ENCODE results near the gene SLC2A13. TPM values are rescaled to one million over a fixed set of nuclear protein-coding genes. Genes with fewer than 3 reads are reported as not detected.
"Not testable (repeated sequence)": the region's sequence is repeated elsewhere in the genome, so short reads cannot be mapped to it uniquely, and the experiment has no call there.

Gene SLC2A13
- total RNA-seq, 4 donors from 2014 or later, result 9.2 to 15.2 (median 13.9) TPM

GRCh38 chr12:39912211-39912980, 193.5 kb downstream of the SLC2A13 start:
- peak; percentile 79 to 88 for DNase-seq (ENCODE audit: low spot score in 2 of 2)
- intact Hi-C loops (cut with DNase I; ENCODE audit: low total_unique reads), result no loop called here
- H3K4me3 ChIP-seq (ENCODE audit: low read depth, poor library complexity, severe bottlenecking), result no peak overlapping the region
- TF ChIP-seq CTCF (IDR thresholded peaks at IDR 0.05) (no peak), POLR2A (IDR thresholded peaks at IDR 0.05) (no peak)
- WGBS, 2 donors, result 45 to 53% methylated on average over 7 of the region's 7 CpGs

GRCh38 chr12:39906237-39906636, 199.6 kb downstream of the SLC2A13 start:
- no peak for DNase-seq (ENCODE audit: low spot score in 2 of 2)
- no peak overlapping the region for H3K4me3 ChIP-seq (ENCODE audit: low read depth, poor library complexity, severe bottlenecking)
- intact Hi-C loops (cut with DNase I; ENCODE audit: low total_unique reads), result no loop called here
- TF ChIP-seq POLR2A (IDR thresholded peaks at IDR 0.05), result no peak

- TF ChIP-seq POLR2A (IDR thresholded peaks at IDR 0.05) (no peak), CTCF (IDR thresholded peaks at IDR 0.05) (no peak)
- DNase-seq (ENCODE audit: low spot score in 2 of 2), result peak; percentile 78 to 89
- intact Hi-C loops (cut with DNase I; ENCODE audit: low total_unique reads), result no loop called here
- H3K4me3 ChIP-seq (ENCODE audit: low read depth, poor library complexity, severe bottlenecking), result no peak overlapping the region
- 16 to 20% methylated on average over 1 of the region's 1 CpG for WGBS, 2 donors
Measured at GRCh38 chr12:39905152-39905551, 200.7 kb downstream of the SLC2A13 start.

- no peak for TF ChIP-seq POLR2A (IDR thresholded peaks at IDR 0.05)
- TF ChIP-seq CTCF (IDR thresholded peaks at IDR 0.05), result no peak
- intact Hi-C loops (cut with DNase I; ENCODE audit: low total_unique reads), result no loop called here
- H3K4me3 ChIP-seq (ENCODE audit: low read depth, poor library complexity, severe bottlenecking), result no peak overlapping the region
- WGBS, 2 donors, result 55 to 59% methylated on average over 2 of the region's 2 CpGs
- no peak for DNase-seq (ENCODE audit: low spot score in 2 of 2)
Measured at GRCh38 chr12:39902821-39903220, 203.1 kb downstream of the SLC2A13 start.

GRCh38 chr12:39897315-39897714, 208.6 kb downstream of the SLC2A13 start:
- intact Hi-C loops (cut with DNase I; ENCODE audit: low total_unique reads), result no loop called here
- 62 to 77% methylated on average over 1 of the region's 1 CpG for WGBS, 2 donors

GRCh38 chr12:39893388-39893787, 212.5 kb downstream of the SLC2A13 start:
- WGBS, 2 donors, result 95% methylated on average over 6 of the region's 6 CpGs
- H3K4me3 ChIP-seq (ENCODE audit: low read depth, poor library complexity, severe bottlenecking); DNase-seq (ENCODE audit: low spot score in 2 of 2); intact Hi-C loops (cut with DNase I; ENCODE audit: low total_unique reads): not testable (repeated sequence)

More at GRCh38 chr12:39897315-39897714, 208.6 kb downstream of the SLC2A13 start:
- no peak overlapping the region for H3K4me3 ChIP-seq (ENCODE audit: low read depth, poor library complexity, severe bottlenecking)
- no peak for DNase-seq (ENCODE audit: low spot score in 2 of 2)
- no peak for TF ChIP-seq POLR2A (IDR thresholded peaks at IDR 0.05)
- no peak for TF ChIP-seq CTCF (IDR thresholded peaks at IDR 0.05)

- DNase-seq (ENCODE audit: low spot score in 2 of 2), result no peak
- intact Hi-C loops (cut with DNase I; ENCODE audit: low total_unique reads), result no loop called here
- H3K4me3 ChIP-seq (ENCODE audit: low read depth, poor library complexity, severe bottlenecking), result no peak overlapping the region
- WGBS, 2 donors, result 36 to 46% methylated on average over 3 of the region's 3 CpGs
- no peak for TF ChIP-seq POLR2A (IDR thresholded peaks at IDR 0.05)
- no peak for TF ChIP-seq CTCF (IDR thresholded peaks at IDR 0.05)
Measured at GRCh38 chr12:39892146-39892545, 213.7 kb downstream of the SLC2A13 start.

All from lower leg skin (tissue), 4 donors.